GM12875 (cell line): ENCODE data around the gene LTBP4.
"Not testable (repeated sequence)": the region's sequence is repeated elsewhere in the genome, so short reads cannot be mapped to it uniquely, and the experiment has no call there.

Source experiments
- H3K4me3 ChIP-seq: one replicate; pipeline ENCODE4 v1.5.1; 2011; ENCODE audit warnings: low read depth, low read length, control low read depth
- CTCF ChIP-seq: IDR thresholded peaks from 2 replicates; pipeline ENCODE4 v1.5.1; 2011; ENCODE audit warnings: low read depth, mild to moderate bottlenecking, control low read depth, inconsistent platforms, low read length, moderate library complexity, borderline replicate concordance; ENCODE audit not compliant: insufficient read depth

The LTBP4 gene

GRCh38 chr19:40559394-40559793 lies 41.8 kb upstream of the LTBP4 start:
- H3K4me3 ChIP-seq = no peak overlapping the region
- TF ChIP-seq CTCF = no peak

DNA sequence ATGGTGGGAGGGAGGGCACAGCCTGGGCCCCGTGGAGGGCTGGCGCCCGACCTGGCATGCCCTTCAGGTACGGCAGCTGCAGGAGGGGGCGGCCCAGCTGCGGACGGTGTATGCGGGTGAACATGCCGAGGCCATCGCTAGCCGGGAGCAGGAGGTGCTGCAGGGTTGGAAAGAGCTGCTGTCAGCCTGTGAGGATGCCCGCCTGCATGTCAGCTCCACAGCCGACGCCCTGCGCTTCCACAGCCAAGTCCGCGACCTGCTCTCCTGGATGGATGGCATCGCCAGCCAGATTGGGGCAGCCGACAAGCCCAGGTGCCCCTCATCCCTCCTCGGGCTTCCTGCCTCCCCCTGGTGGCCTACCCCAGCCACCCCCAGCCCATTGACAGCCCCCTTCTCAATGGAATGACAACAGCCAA lies 41.1 kb upstream of the LTBP4 start:
- TF ChIP-seq CTCF = no peak
- H3K4me3 ChIP-seq = no peak overlapping the region

- TF ChIP-seq CTCF = no peak
- no peak overlapping the region for H3K4me3 ChIP-seq
Measured at GRCh38 chr19:40561947-40562346, 39.2 kb upstream of the LTBP4 start.

GRCh38 chr19:40564535-40564934 lies 36.6 kb upstream of the LTBP4 start:
- not testable (repeated sequence) for H3K4me3 ChIP-seq

DNA sequence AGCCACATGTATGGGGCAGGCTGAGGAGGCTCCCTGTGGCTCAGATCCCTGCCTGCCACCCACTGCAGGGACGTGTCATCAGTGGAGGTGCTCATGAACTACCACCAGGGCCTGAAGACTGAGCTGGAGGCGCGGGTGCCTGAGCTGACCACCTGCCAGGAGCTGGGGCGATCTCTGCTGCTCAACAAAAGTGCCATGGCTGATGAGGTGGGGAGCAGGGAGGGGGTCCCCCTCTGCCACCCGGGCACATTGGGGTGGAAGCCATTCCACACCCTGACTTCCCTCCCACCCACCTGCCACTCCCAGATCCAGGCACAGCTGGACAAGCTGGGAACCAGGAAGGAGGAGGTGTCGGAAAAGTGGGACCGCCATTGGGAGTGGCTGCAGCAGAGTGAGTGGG lies 35.8 kb upstream of the LTBP4 start:
- TF ChIP-seq CTCF = no peak
- H3K4me3 ChIP-seq = no peak overlapping the region

GRCh38 chr19:40565910-40566495 lies 35.2 kb upstream of the LTBP4 start:
- TF ChIP-seq CTCF = no peak
- no peak overlapping the region for H3K4me3 ChIP-seq

DNA sequence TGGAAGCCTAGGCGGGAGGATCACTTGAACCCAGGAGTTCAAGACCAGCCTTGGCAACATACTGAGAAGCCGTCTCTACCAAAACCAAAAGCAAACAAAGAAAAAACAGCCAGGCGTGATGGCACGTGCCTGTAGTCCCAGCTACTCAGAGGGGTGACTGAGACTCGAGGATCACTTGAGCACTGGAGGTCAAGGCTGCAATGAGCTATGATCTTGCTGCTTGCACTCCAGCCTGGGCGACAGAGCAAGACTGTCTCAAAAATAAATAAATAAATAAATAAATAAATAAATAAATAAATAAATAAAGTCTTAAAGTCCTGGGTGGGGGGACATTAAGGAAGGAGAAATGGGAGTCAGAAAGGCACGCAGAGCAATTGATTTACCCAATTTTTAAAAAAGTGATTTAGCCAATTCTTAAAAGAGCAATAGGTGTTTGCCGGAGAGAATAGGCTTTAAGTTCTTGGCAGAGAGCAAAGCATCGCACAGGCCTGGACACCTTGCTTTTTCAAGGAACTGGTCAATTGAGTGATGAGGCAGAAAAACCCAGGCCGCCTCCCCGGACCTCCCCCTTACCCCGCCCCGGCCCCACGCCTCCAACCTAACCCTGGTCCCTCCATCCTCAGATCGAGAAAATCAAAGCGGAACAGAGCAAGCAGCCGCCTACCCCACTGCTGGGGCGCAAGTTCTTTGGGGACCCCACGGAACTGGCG lies 34.0 kb upstream of the LTBP4 start:
- TF ChIP-seq CTCF = no peak
- no peak overlapping the region for H3K4me3 ChIP-seq
